Epithelial cell of alveolus of lung (primary cell): ENCODE data around the gene MINDY3. TPM values are rescaled to one million over a fixed set of nuclear protein-coding genes. Genes with fewer than 3 reads are reported as not detected.

Experiments
- total RNA-seq: library from RNA; depleted of rRNA; stranded (reverse); fragments of >200 nt; gene quantifications from 2 replicates; pipeline ENCODE4 v1.2.1, GENCODE V29; 2015

MINDY3 gene
- total RNA-seq, result 18.0 and 19.0 TPM in 2 replicates

GRCh38 chr10:15859906-15860691 is at the start of gene MINDY3:
Gene MINDY3 (minus strand): TSS chr10:15860507. CDS start chr10:15860299, 208 bp downstream.

Other genes with a start within 250 kb of the MINDY3 start
- under 0.01 and 1.6 TPM in 2 replicates for gene ITGA8, start 140.6 kb downstream of the MINDY3 start, total RNA-seq